LHCN-M2 (cell line): ENCODE results near the gene NOSIP. TPM values are rescaled to one million over a fixed set of nuclear protein-coding genes. Genes with fewer than 3 reads are reported as not detected.

Experiments used
- DNase-seq: peaks from one replicate; pipeline ENCODE4 v3.0.0-alpha.2; 2012; ENCODE audit warnings: low read depth
- total RNA-seq: library from RNA; depleted of rRNA; stranded (reverse); fragments of >200 nt; gene quantifications from 2 replicates; pipeline ENCODE4 v1.2.3, GENCODE V29; 2014

Gene NOSIP
- total RNA-seq, 1 experiment from 2014 or later, result 76.8 TPM

GRCh38 chr19:49573009-49573408 is 7.3 kb downstream of the NOSIP start:
- DNase-seq, result no peak

GRCh38 chr19:49570997-49571676 is 9.2 kb downstream of the NOSIP start:
- no peak for DNase-seq

GRCh38 chr19:49570138-49570856 is 10.1 kb downstream of the NOSIP start:
- DNase-seq, result peak; percentile 79

- no peak for DNase-seq
Measured at GRCh38 chr19:49567861-49568441, 12.4 kb downstream of the NOSIP start.

- DNase-seq, result no peak
Measured at GRCh38 chr19:49566302-49566701, 14.1 kb downstream of the NOSIP start.

GRCh38 chr19:49565261-49565660 is 15.1 kb downstream of the NOSIP start:
- no peak for DNase-seq

- DNase-seq, result no peak
Measured at GRCh38 chr19:49564616-49565045, 15.7 kb downstream of the NOSIP start.

GRCh38 chr19:49560358-49560900 is 19.9 kb downstream of the NOSIP start:
- DNase-seq, result peak; percentile 38

GRCh38 chr19:49559928-49560327 is 20.4 kb downstream of the NOSIP start:
- no peak for DNase-seq

GRCh38 chr19:49559443-49559842 is 20.9 kb downstream of the NOSIP start:
- DNase-seq, result no peak

GRCh38 chr19:49558591-49558990 is 21.8 kb downstream of the NOSIP start:
- DNase-seq, result no peak

- DNase-seq, result no peak
Measured at GRCh38 chr19:49557641-49558325, 22.6 kb downstream of the NOSIP start.

GRCh38 chr19:49556412-49557398 is 23.7 kb downstream of the NOSIP start:
- DNase-seq, result no peak

- no peak for DNase-seq
Measured at GRCh38 chr19:49555600-49556411, 24.6 kb downstream of the NOSIP start.

GRCh38 chr19:49554701-49555181 is 25.6 kb downstream of the NOSIP start:
- peak; percentile 79 for DNase-seq

- peak; percentile 84 for DNase-seq
Measured at GRCh38 chr19:49553451-49554271, 26.7 kb downstream of the NOSIP start.

- DNase-seq, result no peak
Measured at GRCh38 chr19:49552749-49553148, 27.6 kb downstream of the NOSIP start.

- no peak for DNase-seq
Measured at GRCh38 chr19:49551531-49551930, 28.8 kb downstream of the NOSIP start.

GRCh38 chr19:49549045-49549444 is 31.3 kb downstream of the NOSIP start:
- no peak for DNase-seq
